ENCODE measurements around the gene PSORS1C2.
A peak's percentile ranks its signal among the peaks of the same experiment; 100 is the strongest.
"Not testable (repeated sequence)": the region's sequence is repeated elsewhere in the genome, so short reads cannot be mapped to it uniquely, and the experiment has no call there.

Gene PSORS1C2

GRCh38 chr6:31165064-31165832 is 26.4 kb upstream of the PSORS1C2 start:
- DNase-seq: not testable (repeated sequence)

GRCh38 chr6:31164475-31165063 is 25.7 kb upstream of the PSORS1C2 start:
- not testable (repeated sequence) for DNase-seq

- DNase-seq: no peak
Measured at GRCh38 chr6:31163922-31164321, 25.1 kb upstream of the PSORS1C2 start.

GRCh38 chr6:31162463-31163165 is 23.7 kb upstream of the PSORS1C2 start:
- DNase-seq: no peak

- no peak for DNase-seq
Measured at GRCh38 chr6:31161216-31162126, 22.6 kb upstream of the PSORS1C2 start.

GRCh38 chr6:31158863-31159855 is 20.3 kb upstream of the PSORS1C2 start:
- DNase-seq: peak; percentile 54

GRCh38 chr6:31158140-31158862 is 19.4 kb upstream of the PSORS1C2 start, which contains the start of gene TCF19:
TCF19 (plus strand) TSS chr6:31158589; CDS start chr6:31159470, 881 bp downstream.
- DNase-seq: peak; percentile 99

- peak; percentile 33 for DNase-seq
Measured at GRCh38 chr6:31157513-31158139, 18.8 kb upstream of the PSORS1C2 start, which contains the start of gene CCHCR1. CCHCR1 (minus strand) TSS chr6:31157802; CDS start chr6:31157600, 202 bp downstream.

- no peak for DNase-seq
Measured at GRCh38 chr6:31156641-31157040, 17.8 kb upstream of the PSORS1C2 start.

- DNase-seq: no peak
Measured at GRCh38 chr6:31154436-31154835, 15.6 kb upstream of the PSORS1C2 start.

- no peak for DNase-seq
Measured at GRCh38 chr6:31152781-31153180, 13.9 kb upstream of the PSORS1C2 start.

GRCh38 chr6:31149827-31150447 is 11.1 kb upstream of the PSORS1C2 start:
- no peak for DNase-seq

- DNase-seq: no peak
Measured at GRCh38 chr6:31145386-31145785, 6.5 kb upstream of the PSORS1C2 start.

- DNase-seq: no peak
Measured at GRCh38 chr6:31144970-31145340, 6.1 kb upstream of the PSORS1C2 start.

- DNase-seq: no peak
Measured at GRCh38 chr6:31144296-31144969, 5.6 kb upstream of the PSORS1C2 start.

GRCh38 chr6:31143148-31143547 is 4.3 kb upstream of the PSORS1C2 start:
- DNase-seq: no peak

- no peak for DNase-seq
Measured at GRCh38 chr6:31142361-31142761, 3.5 kb upstream of the PSORS1C2 start.

GRCh38 chr6:31140643-31141042 is 1.8 kb upstream of the PSORS1C2 start:
- DNase-seq: no peak

- no peak for DNase-seq
Measured at GRCh38 chr6:31139599-31139998, 733 bp upstream of the PSORS1C2 start.

All from DMS79 treated with DMSO at 0.1 percent for 48 hours (cell line).